Spleen (tissue), 11 donors: Measurements from ENCODE around the gene ABCC2. TPM values are rescaled to one million over a fixed set of nuclear protein-coding genes. Genes with fewer than 3 reads are reported as not detected.

ENCODE experiments used
- DNase-seq: peaks from one replicate; pipeline ENCODE4 v3.0.0-alpha.2; 2020
- H3K27ac ChIP-seq, 8 donors: fragments of 200-600 bp; sonication (generic) in 7 of 8; 1 replicate in 4 of 8; 2 replicates in 4 of 8; pipeline versions ENCODE4 v1.5.0 to v1.8.0; 2016 to 2021; ENCODE audit warnings: inconsistent platforms in 4 of 8, mild to moderate bottlenecking in 4 of 8, moderate library complexity in 1 of 8
- H3K27me3 ChIP-seq, 7 donors: fragments of 200-600 bp; sonication (generic) in 6 of 7; replicated peaks in 1 of 7; 1 replicate in 4 of 7; 2 replicates in 3 of 7; pipeline versions ENCODE4 v1.5.0 to v1.8.0; 2016 to 2021; ENCODE audit warnings: inconsistent platforms in 3 of 7, mild to moderate bottlenecking in 1 of 7
- H3K36me3 ChIP-seq, 6 donors: fragments of 200-600 bp; sonication (generic) in 5 of 6; 1 replicate in 4 of 6; 2 replicates in 2 of 6; pipeline versions ENCODE4 v1.5.0 to v1.8.0; 2016 to 2021; ENCODE audit warnings: inconsistent platforms in 2 of 6
- H3K4me1 ChIP-seq, 6 donors: fragments of 200-600 bp; sonication (generic) in 5 of 6; 1 replicate in 3 of 6; 2 replicates in 3 of 6; pipeline versions ENCODE4 v1.5.0 to v1.8.0; 2016 to 2021; ENCODE audit warnings: inconsistent platforms in 3 of 6
- H3K4me3 ChIP-seq, 8 donors: fragments of 200-600 bp; sonication (generic) in 7 of 8; 1 replicate in 4 of 8; 2 replicates in 4 of 8; pipeline versions ENCODE4 v1.5.0 to v1.8.0; 2016 to 2021; ENCODE audit warnings: inconsistent platforms in 4 of 8, mild to moderate bottlenecking in 4 of 8, moderate library complexity in 2 of 8
- H3K9me3 ChIP-seq, 8 donors: fragments of 200-600 bp; sonication (generic) in 7 of 8; 1 replicate in 4 of 8; 2 replicates in 4 of 8; pipeline versions ENCODE4 v1.5.0 to v1.8.0; 2016 to 2021; ENCODE audit warnings: inconsistent platforms in 4 of 8
- POLR2A ChIP-seq, 3 donors: fragments of 450-650 bp; IDR thresholded peaks; one replicate each; pipeline ENCODE4 v1.5.1; 2017; ENCODE audit warnings: antibody characterized with exemption in 3 of 3, mild to moderate bottlenecking in 1 of 3
- POLR2AphosphoS5 ChIP-seq, 3 donors: sonication (generic); formaldehyde crosslinking; IDR thresholded peaks; one replicate each; pipeline ENCODE4 v1.5.1; 2017; ENCODE audit warnings: antibody characterized with exemption in 3 of 3
- WGBS, 5 donors: extraction: QIAGEN DNeasy Blood & Tissue Kit in 3 of 5; methylation state at CpG; one replicate each; pipeline versions ENCODE4 v1.1.5 to v1.1.7; 2013 to 2018; 5-methylcytosine and 5-hydroxymethylcytosine counted together
- intact Hi-C: fragments of 100-400 bp; cut with DNase I; formaldehyde crosslinking; loops from one replicate; pipeline ENCODE4 v1.15.0; 2023; ENCODE audit warnings: low total_unique reads
- polyA plus RNA-seq, 3 donors: library from polyadenylated mRNA; stranded (reverse); fragments of 200-250 nt; gene quantifications; one replicate each; pipeline ENCODE4 v1.2.1, GENCODE V29; 2013
- total RNA-seq, 7 donors: library from RNA; depleted of rRNA in 3 of 7; stranded (reverse); fragments of >200 nt in 3 of 7; fragmentation: NEBNext Ultra II Directional in 4 of 7; extraction: Animal tissue kit (Norgen Biotek cat#: 25700) in 4 of 7; gene quantifications; one replicate each; pipeline versions ENCODE4 v1.1.0 to v1.2.1, GENCODE V29; 2016 to 2021
- TF ChIP-seq, protein P1 (sequence below), 11 experiments: fragments of 200-600 bp in 7 of 11; fragments of 450-650 bp in 4 of 11; sonication (generic) in 4 of 11; IDR thresholded peaks in 8 of 11; conservative IDR thresholded peaks in 3 of 11; 1 replicate in 7 of 11; 2 replicates in 4 of 11; pipeline versions ENCODE4 v1.4.0 to v1.8.0; 2016 to 2021; ENCODE audit warnings: antibody characterized with exemption in 11 of 11, inconsistent platforms in 4 of 11, mild to moderate bottlenecking in 1 of 11
- donor health status: healthy with polysubstance abuse.
- donor health status: DM: no; HTN: no; CAD: no; lungs with moderate emphysema.
- donor health status: DM: no; HTN: no; CAD: no.
- donor health status: Bipolar disorder and iron deficiency.
- donor health status: healthy.
- donor health status: DM: no; HTN: no; CAD: no.
- donor health status: DM: yes; HTN: yes; CAD: no.

The ABCC2 gene
- total and polyA plus RNA-seq, 10 donors = 1.0 to 4.9 (median 2.7) TPM

DNA sequence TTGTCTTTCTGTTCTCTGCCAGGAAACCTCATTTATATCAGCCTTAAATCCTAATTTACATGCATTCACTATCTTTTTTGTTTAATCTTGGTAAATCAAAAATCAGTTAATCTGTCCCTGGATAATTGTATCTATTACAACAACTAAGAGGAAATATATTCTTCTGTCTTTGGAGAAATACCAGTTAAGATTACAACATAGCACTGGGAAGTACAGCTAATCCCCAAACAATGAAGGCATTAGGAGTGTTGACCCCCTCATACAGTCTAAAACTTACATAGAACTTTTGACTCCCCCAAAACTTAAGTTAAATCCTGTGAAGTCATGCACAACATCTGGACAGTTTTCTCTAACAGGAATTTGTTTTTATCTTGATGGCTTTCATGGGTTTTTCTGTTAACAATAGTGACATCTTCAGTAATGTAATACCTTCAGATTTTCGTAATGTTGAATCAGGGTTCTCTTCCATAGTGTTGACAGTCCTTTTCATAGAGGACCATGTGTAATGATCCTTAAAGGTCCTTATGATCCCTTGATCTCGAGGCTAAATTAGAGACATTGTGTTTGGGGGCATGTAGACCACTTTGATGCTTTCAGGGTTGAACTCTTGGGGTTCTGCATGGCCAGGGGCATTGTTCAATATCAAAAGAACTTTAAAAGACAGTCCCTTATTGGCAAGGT, 24.1 kb upstream of the ABCC2 start:
- WGBS, 5 donors = 88 to 96% (median 93%) methylated on average over 2 of the region's 2 CpGs

DNA sequence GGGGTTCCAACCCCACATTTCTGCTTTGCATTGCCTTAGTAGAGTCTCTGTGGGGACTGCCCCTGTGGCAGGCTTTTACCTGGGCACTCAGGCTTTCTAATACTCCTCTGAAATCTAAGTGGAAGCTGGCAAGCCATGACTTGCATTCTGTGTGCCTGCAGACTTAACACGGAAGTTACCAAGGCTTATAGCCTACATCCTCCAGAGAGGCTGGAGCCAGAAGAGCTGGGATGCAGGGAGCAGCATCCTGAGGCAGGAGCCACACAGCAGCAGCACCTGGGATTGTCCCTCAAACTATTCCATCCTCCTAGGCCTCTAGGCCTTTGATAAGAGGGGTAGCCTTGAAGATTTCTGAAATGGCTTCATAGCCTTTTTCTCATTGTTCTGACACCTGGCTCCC, 22.1 kb upstream of the ABCC2 start:
- Histone ChIP-seq H3K36me3 (peaks cover 9 to 65% (median 59%) of the 10 kb centered on the region in 6 donors), H3K4me1 (no peaks in the 10 kb centered on the region), H3K27me3 (no peaks in the 10 kb centered on the region), H3K27ac (no peak overlapping the region), H3K4me3 (no peak overlapping the region), H3K9me3 (peaks cover 0 to 6% (median 0%) of the 10 kb centered on the region in 8 donors)
- no peak for DNase-seq
- intact Hi-C loops = no loop called here
- TF ChIP-seq, protein P1, sequence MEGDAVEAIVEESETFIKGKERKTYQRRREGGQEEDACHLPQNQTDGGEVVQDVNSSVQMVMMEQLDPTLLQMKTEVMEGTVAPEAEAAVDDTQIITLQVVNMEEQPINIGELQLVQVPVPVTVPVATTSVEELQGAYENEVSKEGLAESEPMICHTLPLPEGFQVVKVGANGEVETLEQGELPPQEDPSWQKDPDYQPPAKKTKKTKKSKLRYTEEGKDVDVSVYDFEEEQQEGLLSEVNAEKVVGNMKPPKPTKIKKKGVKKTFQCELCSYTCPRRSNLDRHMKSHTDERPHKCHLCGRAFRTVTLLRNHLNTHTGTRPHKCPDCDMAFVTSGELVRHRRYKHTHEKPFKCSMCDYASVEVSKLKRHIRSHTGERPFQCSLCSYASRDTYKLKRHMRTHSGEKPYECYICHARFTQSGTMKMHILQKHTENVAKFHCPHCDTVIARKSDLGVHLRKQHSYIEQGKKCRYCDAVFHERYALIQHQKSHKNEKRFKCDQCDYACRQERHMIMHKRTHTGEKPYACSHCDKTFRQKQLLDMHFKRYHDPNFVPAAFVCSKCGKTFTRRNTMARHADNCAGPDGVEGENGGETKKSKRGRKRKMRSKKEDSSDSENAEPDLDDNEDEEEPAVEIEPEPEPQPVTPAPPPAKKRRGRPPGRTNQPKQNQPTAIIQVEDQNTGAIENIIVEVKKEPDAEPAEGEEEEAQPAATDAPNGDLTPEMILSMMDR (IDR thresholded peaks at IDR 0.05 in 8 of 11, conservative IDR thresholded peaks at IDR 0.05 in 3 of 11) = no peak
- TF ChIP-seq POLR2A (IDR thresholded peaks at IDR 0.05) (no peak), POLR2AphosphoS5 (IDR thresholded peaks at IDR 0.05) (no peak)
- 86 to 100% (median 92%) methylated on average over 1 of the region's 1 CpG for WGBS, 5 donors

More for the DNA sequence above, 24.1 kb upstream of the ABCC2 start:
- Histone ChIP-seq H3K36me3 (peaks cover 9 to 85% (median 74%) of the 10 kb centered on the region in 6 donors), H3K27me3 (no peaks in the 10 kb centered on the region), H3K9me3 (peaks cover 0 to 5% (median 0%) of the 10 kb centered on the region in 8 donors), H3K27ac (no peak overlapping the region), H3K4me1 (no peaks in the 10 kb centered on the region), H3K4me3 (no peak overlapping the region)
- TF ChIP-seq POLR2AphosphoS5 (IDR thresholded peaks at IDR 0.05) = no peak
- no peak for TF ChIP-seq POLR2A (IDR thresholded peaks at IDR 0.05)
- no peak for DNase-seq
- intact Hi-C loops = no loop called here

DNA sequence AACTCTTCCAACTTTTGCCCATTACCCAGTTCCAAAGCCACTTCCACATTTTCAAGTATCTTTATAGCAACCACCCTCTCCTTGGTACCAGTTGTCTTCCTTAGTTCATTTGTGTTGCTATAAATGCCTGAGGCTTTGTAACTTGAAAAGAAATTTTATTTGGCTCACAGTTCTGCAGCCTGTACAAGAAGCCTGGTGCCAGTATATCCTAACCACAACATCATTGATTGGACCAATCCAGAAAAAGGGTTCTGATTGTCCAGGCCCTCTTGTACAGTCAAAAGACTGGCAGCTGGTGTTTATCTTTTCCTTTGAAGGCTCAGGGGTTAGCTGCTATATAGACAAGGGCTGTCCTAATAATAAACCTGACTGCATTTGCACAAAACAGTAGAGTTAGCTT, 21.1 kb upstream of the ABCC2 start:
- Histone ChIP-seq H3K27me3 (no peaks in the 10 kb centered on the region), H3K36me3 (peaks cover 7 to 55% (median 48%) of the 10 kb centered on the region in 6 donors), H3K4me3 (no peak overlapping the region), H3K9me3 (peaks cover 0 to 6% (median 0%) of the 10 kb centered on the region in 8 donors), H3K27ac (no peak overlapping the region), H3K4me1 (no peaks in the 10 kb centered on the region)
- intact Hi-C loops = no loop called here
- TF ChIP-seq POLR2A (IDR thresholded peaks at IDR 0.05) (no peak), POLR2AphosphoS5 (IDR thresholded peaks at IDR 0.05) (no peak)
- TF ChIP-seq, protein P1 (IDR thresholded peaks at IDR 0.05 in 8 of 11, conservative IDR thresholded peaks at IDR 0.05 in 3 of 11) = no peak
- DNase-seq = no peak

DNA sequence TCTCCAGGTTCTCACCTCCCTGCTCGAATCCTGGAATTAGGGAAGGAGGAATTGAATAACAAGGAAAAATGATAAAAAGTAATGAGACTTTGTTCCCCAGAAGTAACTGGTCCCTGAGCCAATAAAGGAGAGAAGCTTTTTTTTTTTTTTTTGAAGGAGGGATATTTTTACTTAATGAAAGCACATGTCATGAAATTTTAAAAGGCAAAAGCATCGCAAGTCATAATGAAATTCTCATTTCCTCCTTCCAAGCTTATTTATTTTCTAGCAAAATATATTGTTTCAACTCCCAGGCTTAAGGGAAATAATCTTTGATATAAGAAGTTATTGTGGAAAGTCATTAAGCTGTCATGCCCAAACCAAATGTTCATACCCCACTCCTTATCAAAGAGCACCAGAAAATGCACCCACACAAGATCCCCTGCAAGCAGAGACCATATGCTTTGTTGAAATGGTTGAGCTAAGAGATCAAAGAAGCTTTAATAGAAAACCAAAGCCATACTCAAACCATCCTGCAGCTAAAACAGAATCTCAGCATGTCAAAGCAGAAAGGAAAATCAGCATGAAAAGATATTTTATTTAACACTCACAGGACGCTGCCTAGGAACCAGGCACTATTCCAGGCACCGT, 16.7 kb upstream of the ABCC2 start:
- 63 to 78% (median 77%) methylated on average over 4 of the region's 4 CpGs for WGBS, 5 donors
- TF ChIP-seq POLR2A (IDR thresholded peaks at IDR 0.05) (no peak), POLR2AphosphoS5 (IDR thresholded peaks at IDR 0.05) (no peak)
- TF ChIP-seq, protein P1 (IDR thresholded peaks at IDR 0.05 in 8 of 11, conservative IDR thresholded peaks at IDR 0.05 in 3 of 11) = no peak
- no peak overlapping the region for H3K27ac ChIP-seq

More for the DNA sequence above, 16.7 kb upstream of the ABCC2 start:
- Histone ChIP-seq H3K27me3 (no peaks in the 10 kb centered on the region), H3K4me3 (no peak overlapping the region), H3K9me3 (peaks cover 0 to 6% (median 0%) of the 10 kb centered on the region in 8 donors), H3K4me1 (no peaks in the 10 kb centered on the region), H3K36me3 (peaks cover 2 to 11% (median 7%) of the 10 kb centered on the region in 6 donors)
- intact Hi-C loops = no loop called here
- DNase-seq = no peak
